Stimulated activated CD4-positive, alpha-beta T cell treated with anti-CD3 and anti-CD28 coated beads, Interleukin-15, amount 100 ng/mL, for 1 hour (primary cell): ENCODE measurements around the gene RNASEH2A.

Source experiments
- DNase-seq, 2 donors: peaks; one replicate each; pipeline ENCODE4 v3.0.0-alpha.2; 2020; ENCODE audit warnings: low read depth in 1 of 2, low spot score in 1 of 2

RNASEH2A gene

DNA sequence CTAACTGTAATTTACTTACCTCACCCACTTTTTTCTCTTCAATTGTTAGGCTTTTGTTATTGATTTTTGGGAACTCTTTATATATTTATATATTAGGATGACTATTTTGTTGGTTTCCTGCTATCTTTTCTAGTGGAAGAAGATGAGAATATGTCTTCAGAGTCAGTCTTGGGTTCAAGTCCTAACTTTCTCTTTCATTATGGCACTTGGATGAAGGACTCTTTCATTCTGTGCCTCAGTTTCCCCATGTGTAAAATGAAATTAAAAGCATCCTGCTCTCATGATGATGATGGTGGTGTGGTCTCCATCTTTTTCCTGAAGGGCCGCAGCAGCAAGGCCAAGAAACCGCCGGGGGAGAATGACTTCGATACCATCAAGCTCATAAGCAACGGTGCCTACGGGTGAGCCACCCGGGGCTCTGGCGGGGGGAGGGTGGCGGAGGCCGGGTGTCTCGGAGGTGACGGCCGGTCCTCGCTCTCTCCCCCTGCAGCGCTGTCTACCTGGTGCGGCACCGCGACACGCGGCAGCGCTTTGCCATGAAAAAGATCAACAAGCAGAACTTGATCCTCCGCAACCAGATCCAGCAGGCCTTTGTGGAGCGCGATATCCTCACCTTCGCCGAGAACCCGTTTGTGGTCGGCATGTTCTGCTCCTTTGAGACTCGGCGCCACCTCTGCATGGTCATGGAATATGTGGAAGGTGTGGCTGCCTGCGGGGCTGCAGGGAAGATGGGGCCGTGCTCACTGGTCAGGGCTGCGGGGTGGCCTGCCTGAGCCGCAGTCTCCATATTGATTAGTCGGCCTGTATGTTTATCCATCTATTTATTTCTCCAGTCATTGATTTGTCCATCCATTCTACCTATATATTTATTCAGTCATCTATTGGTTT lies 51.9 kb downstream of the RNASEH2A start:
- no peak for DNase-seq

DNA sequence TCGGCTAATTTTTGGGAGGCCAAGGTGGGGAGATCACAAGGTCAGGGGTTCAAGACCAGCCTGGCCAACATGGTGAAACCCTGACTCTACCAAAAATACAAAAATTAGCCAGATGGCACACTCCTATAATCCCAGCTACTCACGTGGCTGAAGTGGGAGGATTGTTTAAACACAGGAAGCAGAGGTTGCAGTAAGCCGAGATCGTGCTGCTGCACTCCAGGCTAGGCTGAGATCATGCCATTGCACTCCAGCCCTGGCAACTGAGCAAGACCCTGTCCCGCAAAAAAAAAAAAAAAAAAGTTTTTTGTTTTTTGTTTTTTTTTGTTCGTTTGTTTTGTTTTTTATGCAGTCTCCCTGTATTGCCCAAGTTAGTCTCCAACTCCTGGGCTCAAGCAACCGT lies 53.2 kb downstream of the RNASEH2A start:
- DNase-seq = no peak
